HEK293 (cell line): ENCODE measurements around the gene DYNLT1.

ENCODE experiments used
- CTCF ChIP-seq: fragments of 450-650 bp; formaldehyde crosslinking; IDR thresholded peaks from 2 replicates; pipeline ENCODE4 v1.5.1; 2016; ENCODE audit warnings: missing biosample characterization, missing genetic modification characterization
- OSR2 ChIP-seq: fragments of 450-650 bp; formaldehyde crosslinking; IDR thresholded peaks from 2 replicates; pipeline ENCODE4 v1.5.1; 2016; ENCODE audit warnings: missing biosample characterization, missing genetic modification characterization
- REPIN1 ChIP-seq: fragments of 450-650 bp; formaldehyde crosslinking; IDR thresholded peaks from 2 replicates; pipeline ENCODE4 v1.5.1; 2017; ENCODE audit warnings: missing biosample characterization, missing genetic modification characterization, low read depth
- REST ChIP-seq: fragments of 450-650 bp; formaldehyde crosslinking; IDR thresholded peaks from 2 replicates; pipeline ENCODE4 v1.5.1; 2016; ENCODE audit warnings: missing biosample characterization, missing genetic modification characterization
- SALL2 ChIP-seq: fragments of 450-650 bp; formaldehyde crosslinking; IDR thresholded peaks from 2 replicates; pipeline ENCODE4 v1.5.0; 2017; ENCODE audit warnings: missing biosample characterization, mild to moderate bottlenecking, missing genetic modification characterization, borderline replicate concordance
- TSHZ1 ChIP-seq: fragments of 450-650 bp; formaldehyde crosslinking; IDR thresholded peaks from 2 replicates; pipeline ENCODE4 v1.5.1; 2016; ENCODE audit warnings: missing biosample characterization, missing genetic modification characterization, borderline replicate concordance
- ZFP41 ChIP-seq: fragments of 450-650 bp; formaldehyde crosslinking; IDR thresholded peaks from 2 replicates; pipeline ENCODE4 v1.5.1; 2016; ENCODE audit warnings: missing biosample characterization, missing genetic modification characterization, borderline replicate concordance
- ZFP69B ChIP-seq: fragments of 450-650 bp; formaldehyde crosslinking; IDR thresholded peaks from 2 replicates; pipeline ENCODE4 v1.5.1; 2016; ENCODE audit warnings: missing biosample characterization, missing genetic modification characterization
- ZNF362 ChIP-seq: fragments of 450-650 bp; formaldehyde crosslinking; IDR thresholded peaks from 2 replicates; pipeline ENCODE4 v1.5.1; 2016; ENCODE audit warnings: missing biosample characterization, missing genetic modification characterization
- ZNF555 ChIP-seq: fragments of 450-650 bp; formaldehyde crosslinking; conservative IDR thresholded peaks from 2 replicates; pipeline ENCODE4 v1.5.1; 2017; ENCODE audit warnings: missing biosample characterization, mild to moderate bottlenecking, missing genetic modification characterization, inconsistent platforms
- ZNF747 ChIP-seq: fragments of 450-650 bp; formaldehyde crosslinking; IDR thresholded peaks from 2 replicates; pipeline ENCODE4 v1.5.1; 2016; ENCODE audit warnings: missing biosample characterization, missing genetic modification characterization

GRCh38 chr6:158654960-158655489, 10.5 kb upstream of the DYNLT1 start:
- TF ChIP-seq ZNF747: no peak
- no peak for TF ChIP-seq TSHZ1 (tag by site-specific recombination)
- TF ChIP-seq CTCF: no peak
- no peak for TF ChIP-seq ZNF362 (tag by site-specific recombination)
- TF ChIP-seq ZFP41 (tag by site-specific recombination): no peak
- no peak for TF ChIP-seq REST (tag by site-specific recombination)
- TF ChIP-seq ZFP69B (tag by site-specific recombination): no peak
- TF ChIP-seq OSR2 (tag by site-specific recombination): no peak
- TF ChIP-seq REPIN1 (tag by site-specific recombination): no peak
- no peak for TF ChIP-seq ZNF555 (tag by site-specific recombination)
- no peak for TF ChIP-seq SALL2 (tag by site-specific recombination)
